Adrenal gland (tissue), 12 donors: ENCODE measurements around the gene LIAS. TPM values are rescaled to one million over a fixed set of nuclear protein-coding genes. Genes with fewer than 3 reads are reported as not detected.
"Not testable (repeated sequence)": the region's sequence is repeated elsewhere in the genome, so short reads cannot be mapped to it uniquely, and the experiment has no call there.

Source experiments
- DNase-seq, 7 donors: peaks; one replicate each; pipeline ENCODE4 v3.0.0-alpha.2; 2019 to 2020
- H3K27ac ChIP-seq, 5 donors: fragments of 200-600 bp; sonication (generic) in 4 of 5; 1 replicate in 3 of 5; 2 replicates in 2 of 5; pipeline versions ENCODE4 v1.5.1 to v1.8.0; 2016 to 2020; ENCODE audit warnings: mild to moderate bottlenecking in 1 of 5
- H3K27me3 ChIP-seq: fragments of 200-600 bp; 2 replicates; pipeline ENCODE4 v1.8.0; 2021
- H3K36me3 ChIP-seq, 2 donors: fragments of 200-600 bp; replicated peaks in 1 of 2; 1 replicate in 1 of 2; 2 replicates in 1 of 2; pipeline versions ENCODE4 v1.5.1 to v1.8.0; 2018 to 2022
- H3K4me1 ChIP-seq, 2 donors: fragments of 200-600 bp; replicated peaks in 1 of 2; 1 replicate in 1 of 2; 2 replicates in 1 of 2; pipeline versions ENCODE4 v1.5.1 to v1.8.0; 2018 to 2021
- H3K4me3 ChIP-seq, 4 donors: fragments of 200-600 bp; sonication (generic) in 3 of 4; one replicate each; pipeline ENCODE4 v1.5.1; 2016 to 2018
- H3K9me3 ChIP-seq, 3 donors: fragments of 200-600 bp; sonication (generic) in 1 of 3; replicated peaks in 1 of 3; 1 replicate in 2 of 3; 2 replicates in 1 of 3; pipeline versions ENCODE4 v1.5.1 to v1.8.0; 2016 to 2021
- POLR2A ChIP-seq, 2 donors: fragments of 450-650 bp; IDR thresholded peaks; one replicate each; pipeline ENCODE4 v1.6.1; 2017; ENCODE audit warnings: antibody characterized with exemption in 2 of 2, mild to moderate bottlenecking in 2 of 2, moderate library complexity in 1 of 2
- WGBS, 4 donors: extraction: QIAGEN DNeasy Blood & Tissue Kit in 2 of 4; methylation state at CpG; one replicate each; pipeline versions ENCODE4 v1.1.5 to v1.1.7; 2013 to 2017; 5-methylcytosine and 5-hydroxymethylcytosine counted together
- intact Hi-C, 2 donors: fragments of 100-400 bp; cut with DNase I; formaldehyde crosslinking; loops; one replicate each; pipeline versions ENCODE4 v1.14.1 to v1.15.0; 2022 to 2023
- polyA plus RNA-seq, 3 donors: library from polyadenylated mRNA; stranded (reverse); fragments of 200-250 nt in 2 of 3; fragments of 350-450 nt in 1 of 3; fragmentation: Illumina TruSeq in 1 of 3; extraction: RNeasy Lipid Tissue Mini Kit (QIAGEN cat#74804) in 1 of 3; gene quantifications; one replicate each; pipeline ENCODE4 v1.2.3, GENCODE V29; 2013 to 2014
- total RNA-seq, 9 donors: library from RNA; depleted of rRNA in 4 of 9; stranded (reverse); fragments of >200 nt in 4 of 9; fragments of 120-200 nt in 1 of 9; fragmentation: NEBNext Ultra II Directional in 1 of 9; extraction: Animal tissue kit (Norgen Biotek cat#: 25700) in 1 of 9; gene quantifications; one replicate each; pipeline versions ENCODE4 v1.1.0 to v1.2.4, GENCODE V29; 2013 to 2023
- TF ChIP-seq, protein P1 (sequence below), 6 experiments: fragments of 450-650 bp in 4 of 6; fragments of 200-600 bp in 2 of 6; sonication (generic) in 1 of 6; IDR thresholded peaks; 1 replicate in 5 of 6; 2 replicates in 1 of 6; pipeline versions ENCODE4 v1.5.1 to v1.8.0; 2016 to 2021; ENCODE audit warnings: antibody characterized with exemption in 6 of 6, mild to moderate bottlenecking in 2 of 6, moderate library complexity in 1 of 6
- donor health status: healthy with polysubstance abuse.
- donor health status: Bipolar disorder and iron deficiency.
- donor health status: DM: yes; HTN: yes; CAD: no.
- donor health status: DM: no; HTN: no; CAD: no.
- donor health status: DM: no; HTN: no; CAD: no.
- donor health status: DM: yes; HTN: yes; CAD: no.

The LIAS gene
- total and polyA plus RNA-seq, 12 donors: 7.0 to 29.6 (median 18.0) TPM

DNA sequence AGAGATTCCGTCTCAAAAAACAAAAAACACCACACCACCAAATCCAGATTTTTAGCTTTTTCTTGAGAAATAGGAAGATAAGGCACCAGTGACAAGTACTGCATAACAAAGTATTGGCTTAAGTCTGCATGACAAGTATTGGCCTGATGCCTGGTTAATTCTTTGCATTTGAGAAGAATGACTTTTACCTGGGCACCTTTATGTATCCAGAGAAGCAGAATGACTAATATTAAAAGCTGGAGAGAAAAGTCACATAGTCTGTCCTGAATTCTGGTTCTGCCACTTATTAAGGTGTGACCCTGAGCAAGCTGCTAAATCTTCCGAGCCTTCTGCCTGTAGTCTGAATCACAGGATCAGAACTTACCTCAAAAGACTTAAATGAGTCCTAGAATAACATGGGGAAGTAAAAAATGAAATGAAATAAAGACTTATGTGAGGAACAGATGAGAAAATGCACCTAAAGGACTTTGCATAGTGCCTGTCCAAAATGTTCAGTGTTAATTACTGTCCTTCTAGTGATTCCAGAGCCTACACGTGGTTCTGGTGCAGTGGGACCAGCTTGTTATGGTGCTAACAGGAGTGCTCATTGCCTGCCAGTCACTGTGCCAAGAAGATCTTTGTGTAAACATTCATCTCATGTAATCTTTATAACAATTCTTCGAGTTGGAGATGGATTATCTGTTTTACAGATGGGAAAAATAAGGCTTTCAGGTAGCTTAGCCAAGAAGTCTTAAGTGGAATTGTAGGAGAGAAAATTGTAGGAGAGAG is 36.8 kb downstream of the LIAS start:
- 50 to 62% (median 58%) methylated on average over 4 of the region's 4 CpGs for WGBS, 4 donors
- no peak for TF ChIP-seq POLR2A (IDR thresholded peaks at IDR 0.05)
- TF ChIP-seq, protein P1, sequence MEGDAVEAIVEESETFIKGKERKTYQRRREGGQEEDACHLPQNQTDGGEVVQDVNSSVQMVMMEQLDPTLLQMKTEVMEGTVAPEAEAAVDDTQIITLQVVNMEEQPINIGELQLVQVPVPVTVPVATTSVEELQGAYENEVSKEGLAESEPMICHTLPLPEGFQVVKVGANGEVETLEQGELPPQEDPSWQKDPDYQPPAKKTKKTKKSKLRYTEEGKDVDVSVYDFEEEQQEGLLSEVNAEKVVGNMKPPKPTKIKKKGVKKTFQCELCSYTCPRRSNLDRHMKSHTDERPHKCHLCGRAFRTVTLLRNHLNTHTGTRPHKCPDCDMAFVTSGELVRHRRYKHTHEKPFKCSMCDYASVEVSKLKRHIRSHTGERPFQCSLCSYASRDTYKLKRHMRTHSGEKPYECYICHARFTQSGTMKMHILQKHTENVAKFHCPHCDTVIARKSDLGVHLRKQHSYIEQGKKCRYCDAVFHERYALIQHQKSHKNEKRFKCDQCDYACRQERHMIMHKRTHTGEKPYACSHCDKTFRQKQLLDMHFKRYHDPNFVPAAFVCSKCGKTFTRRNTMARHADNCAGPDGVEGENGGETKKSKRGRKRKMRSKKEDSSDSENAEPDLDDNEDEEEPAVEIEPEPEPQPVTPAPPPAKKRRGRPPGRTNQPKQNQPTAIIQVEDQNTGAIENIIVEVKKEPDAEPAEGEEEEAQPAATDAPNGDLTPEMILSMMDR (IDR thresholded peaks at IDR 0.05): no peak
- intact Hi-C loops: no loop called here

DNA sequence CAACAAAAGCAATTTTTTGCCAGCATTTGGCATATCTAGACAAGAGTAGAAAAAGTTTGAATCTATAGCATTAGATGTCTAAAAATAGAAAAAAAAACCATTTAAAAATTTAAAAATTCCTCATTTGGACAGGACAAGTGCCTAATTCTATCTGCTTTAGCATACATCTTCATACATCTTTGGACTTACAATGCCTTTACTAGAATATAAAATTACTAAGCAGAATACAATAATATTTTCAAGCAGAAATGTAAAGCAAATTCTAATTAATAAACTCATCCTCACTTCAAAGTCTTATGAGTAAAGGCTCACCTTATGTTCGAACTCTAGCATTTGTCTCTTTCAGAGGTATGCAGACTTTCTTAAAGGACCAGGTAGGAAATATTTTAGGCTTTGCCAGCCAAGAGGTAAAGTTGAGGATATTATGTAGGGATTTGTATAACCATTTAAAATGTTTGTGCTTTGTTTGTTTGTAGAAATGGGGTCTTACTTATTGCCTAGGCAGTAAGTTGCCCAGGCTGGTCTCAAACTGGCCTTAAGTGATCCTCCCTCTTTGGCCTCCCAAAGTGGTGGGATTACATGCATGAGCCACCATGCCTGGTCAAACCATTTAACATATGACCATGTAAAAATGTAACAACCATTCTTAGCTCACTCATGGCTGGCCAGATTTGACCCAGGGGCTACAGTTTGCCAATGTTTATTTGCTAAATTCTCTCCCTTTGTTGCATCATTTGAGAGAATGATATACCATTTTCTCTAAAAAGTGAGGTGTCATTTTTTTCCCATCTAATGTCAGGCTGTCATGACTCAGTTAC is 39.3 kb downstream of the LIAS start:
- TF ChIP-seq, protein P1 (IDR thresholded peaks at IDR 0.05): no peak
- no peak for TF ChIP-seq POLR2A (IDR thresholded peaks at IDR 0.05)
- WGBS, 4 donors: 85 to 97% (median 89%) methylated on average over 1 of the region's 1 CpG
- no peak overlapping the region for H3K4me3 ChIP-seq
- H3K27ac ChIP-seq: no peak overlapping the region
- peaks cover 0 to 6% of the 10 kb centered on the region in 2 donors for H3K4me1 ChIP-seq
- H3K27me3 ChIP-seq: no peaks in the 10 kb centered on the region
- DNase-seq: no peak
- peaks cover 0 to 38% of the 10 kb centered on the region in 2 donors for H3K36me3 ChIP-seq
- intact Hi-C loops: no loop called here
- H3K9me3 ChIP-seq: no peaks in the 10 kb centered on the region

More for the DNA sequence above, 36.8 kb downstream of the LIAS start:
- no peak overlapping the region for H3K27ac ChIP-seq
- no peaks in the 10 kb centered on the region for H3K4me1 ChIP-seq
- DNase-seq: no peak
- no peaks in the 10 kb centered on the region for H3K9me3 ChIP-seq
- H3K27me3 ChIP-seq: no peaks in the 10 kb centered on the region
- peaks cover 0 to 22% of the 10 kb centered on the region in 2 donors for H3K36me3 ChIP-seq
- no peak overlapping the region for H3K4me3 ChIP-seq

DNA sequence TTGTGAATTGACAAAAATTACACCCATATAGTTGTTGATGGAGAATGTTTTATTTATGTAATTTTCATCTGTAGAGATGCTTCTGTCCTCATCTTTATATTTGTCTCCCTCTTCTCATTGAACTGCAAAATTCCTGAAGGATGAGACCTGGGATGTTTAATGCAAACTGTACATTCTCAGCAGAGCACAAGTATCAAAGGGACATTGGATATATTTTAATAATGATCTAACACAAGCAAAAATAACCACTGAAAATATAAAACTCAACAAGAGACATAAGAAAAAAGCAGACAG is 39.8 kb downstream of the LIAS start:
- Histone ChIP-seq H3K27me3 (no peaks in the 10 kb centered on the region), H3K4me3 (no peak overlapping the region), H3K4me1 (peaks cover 0 to 6% of the 10 kb centered on the region in 2 donors), H3K27ac (no peak overlapping the region), H3K9me3 (no peaks in the 10 kb centered on the region), H3K36me3 (peaks cover 0 to 44% of the 10 kb centered on the region in 2 donors)
- intact Hi-C loops: no loop called here
- TF ChIP-seq, protein P1 (IDR thresholded peaks at IDR 0.05): no peak
- TF ChIP-seq POLR2A (IDR thresholded peaks at IDR 0.05): no peak
- no peak for DNase-seq

GRCh38 chr4:39502019-39502663 is 43.3 kb downstream of the LIAS start:
- Histone ChIP-seq H3K4me1 (peaks cover 0 to 12% of the 10 kb centered on the region in 2 donors), H3K9me3 (no peaks in the 10 kb centered on the region), H3K36me3 (peaks cover 0 to 78% of the 10 kb centered on the region in 2 donors), H3K27me3 (no peaks in the 10 kb centered on the region), H3K4me3 (no peak overlapping the region), H3K27ac (peak overlapping the region; percentile 34 to 77 (median 65))
- TF ChIP-seq, protein P1 (IDR thresholded peaks at IDR 0.05): no peak
- TF ChIP-seq POLR2A (IDR thresholded peaks at IDR 0.05): peak in 1 of 2 donors; percentile 24
- intact Hi-C loops: no loop called here
- DNase-seq: peak in 1 of 7 donors; percentile 49

GRCh38 chr4:39502664-39503035 is 43.8 kb downstream of the LIAS start:
- H3K4me3 ChIP-seq, DNase-seq, intact Hi-C loops, H3K9me3 ChIP-seq, H3K27me3 ChIP-seq: not testable (repeated sequence)
- 84 to 88% (median 86%) methylated on average over 2 to 4 of the region's 4 CpGs for WGBS, 4 donors
- H3K36me3 ChIP-seq: peaks cover 0 to 83% of the 10 kb centered on the region in 2 donors
- H3K27ac ChIP-seq: peak overlapping the region in 4 of 5 donors; percentile 34 to 77 (median 64)
- peaks cover 0 to 12% of the 10 kb centered on the region in 2 donors for H3K4me1 ChIP-seq
